Rectal smooth muscle tissue (tissue), 1 donor: ENCODE measurements around the gene SLC29A1.
"Not testable (repeated sequence)": the region's sequence is repeated elsewhere in the genome, so short reads cannot be mapped to it uniquely, and the experiment has no call there.

ENCODE experiments used
- H3K27ac ChIP-seq: one replicate; pipeline ENCODE4 v1.7.0; 2013; ENCODE audit warnings: low read depth, low read length, inconsistent platforms
- H3K27me3 ChIP-seq: one replicate; pipeline ENCODE4 v1.7.0; 2013; ENCODE audit warnings: low read length; ENCODE audit not compliant: control insufficient read depth, insufficient read depth
- H3K36me3 ChIP-seq: one replicate; pipeline ENCODE4 v1.7.0; 2013; ENCODE audit warnings: low read length; ENCODE audit not compliant: control insufficient read depth, insufficient read depth
- H3K4me1 ChIP-seq: one replicate; pipeline ENCODE4 v1.7.0; 2013; ENCODE audit warnings: low read length; ENCODE audit not compliant: control insufficient read depth, insufficient read depth
- H3K4me3 ChIP-seq: one replicate; pipeline ENCODE4 v1.7.0; 2013; ENCODE audit warnings: low read length
- H3K9ac ChIP-seq: one replicate; pipeline ENCODE4 v1.7.0; 2013; ENCODE audit warnings: low read length

Gene SLC29A1

GRCh38 chr6:44223319-44224028 is at the start of gene SLC29A1:
TSS of gene SLC29A1 (plus strand) at chr6:44223595. CDS start at chr6:44227314, 3,719 bp downstream.
- H3K27me3 ChIP-seq: no peaks in the 10 kb centered on the region
- peak within 1 kb of the TSS; percentile 75 for H3K4me3 ChIP-seq
- peak within 1 kb of the TSS; percentile 46 for H3K9ac ChIP-seq
- H3K4me1 ChIP-seq: peaks cover 57% of the 10 kb centered on the region
- peak within 1 kb of the TSS; percentile 84 for H3K27ac ChIP-seq
- no peaks in the 10 kb centered on the region for H3K36me3 ChIP-seq

DNA sequence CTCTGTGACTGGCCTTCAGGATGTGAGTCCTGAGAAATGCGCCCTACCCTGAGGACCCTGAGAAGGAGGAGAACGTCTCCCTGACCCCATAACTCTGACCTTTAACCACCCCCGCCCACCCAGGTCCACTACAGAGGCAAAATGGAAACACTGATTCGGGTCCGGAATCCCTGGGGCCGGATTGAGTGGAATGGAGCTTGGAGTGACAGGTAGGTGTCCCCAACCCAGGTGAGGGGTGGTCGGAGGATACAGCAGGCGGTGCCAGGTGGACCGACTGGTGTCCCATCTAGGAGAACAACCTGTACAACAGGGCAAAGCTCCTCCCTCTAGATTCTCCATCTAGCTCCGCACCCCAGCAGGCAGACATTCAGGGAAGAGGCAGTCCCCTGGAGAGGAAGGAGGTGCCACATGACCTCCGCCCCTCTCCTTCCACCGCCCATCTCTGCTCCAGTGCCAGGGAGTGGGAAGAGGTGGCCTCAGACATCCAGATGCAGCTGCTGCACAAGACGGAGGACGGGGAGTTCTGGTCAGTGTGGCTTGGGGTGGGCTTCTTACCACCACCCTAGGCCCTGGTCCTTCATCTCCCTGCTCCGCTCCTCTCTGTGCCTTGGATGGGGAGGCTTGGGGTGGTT is 47.1 kb upstream of the SLC29A1 start:
- no peaks in the 10 kb centered on the region for H3K27me3 ChIP-seq
- H3K36me3 ChIP-seq: no peaks in the 10 kb centered on the region
- H3K9ac ChIP-seq: no peak overlapping the region
- peaks cover 5% of the 10 kb centered on the region for H3K4me1 ChIP-seq
- no peak overlapping the region for H3K27ac ChIP-seq
- H3K4me3 ChIP-seq: no peak overlapping the region

GRCh38 chr6:44176762-44177509 is 46.5 kb upstream of the SLC29A1 start:
- no peaks in the 10 kb centered on the region for H3K27me3 ChIP-seq
- peaks cover 5% of the 10 kb centered on the region for H3K4me1 ChIP-seq
- H3K4me3 ChIP-seq: no peak overlapping the region
- H3K36me3 ChIP-seq: no peaks in the 10 kb centered on the region
- H3K27ac ChIP-seq: no peak overlapping the region
- no peak overlapping the region for H3K9ac ChIP-seq

DNA sequence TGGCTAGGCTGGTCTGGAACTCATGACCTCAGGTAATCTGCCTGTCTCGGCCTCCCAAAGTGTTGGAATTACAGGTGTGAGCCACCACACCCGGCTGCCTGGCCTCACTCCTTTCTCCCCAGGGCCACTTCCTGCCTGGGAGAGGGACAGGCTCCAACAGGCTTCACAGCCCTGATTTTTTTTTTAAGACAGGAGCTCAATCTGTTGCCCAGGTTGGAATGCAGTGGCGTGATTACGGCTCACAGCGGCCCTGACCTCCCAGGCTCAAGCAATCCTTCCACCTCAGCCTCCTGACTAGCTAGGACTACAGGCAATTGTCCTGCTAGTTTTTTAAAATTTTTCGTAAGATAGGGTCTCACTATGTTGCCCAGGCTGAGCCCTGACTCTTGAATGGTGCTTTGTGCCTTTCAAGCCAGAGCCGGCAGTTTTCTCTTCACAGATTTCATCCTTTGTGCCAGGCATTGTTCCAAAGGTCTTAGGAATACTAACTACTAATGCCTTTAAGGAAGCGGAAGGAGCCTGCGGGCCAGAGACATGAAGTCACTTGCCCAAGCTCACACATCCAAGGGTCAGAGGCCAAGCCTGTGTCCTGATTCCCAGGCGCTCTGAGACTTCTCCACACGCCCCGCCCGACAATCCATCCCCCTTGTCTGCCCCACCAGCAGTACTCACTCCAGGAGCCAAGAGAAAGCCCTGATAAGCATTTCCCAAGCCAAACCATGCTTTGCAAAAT is 45.5 kb upstream of the SLC29A1 start:
- H3K27ac ChIP-seq: no peak overlapping the region
- no peaks in the 10 kb centered on the region for H3K36me3 ChIP-seq
- H3K27me3 ChIP-seq: no peaks in the 10 kb centered on the region
- no peak overlapping the region for H3K9ac ChIP-seq
- peaks cover 1% of the 10 kb centered on the region for H3K4me1 ChIP-seq
- H3K4me3 ChIP-seq: no peak overlapping the region

DNA sequence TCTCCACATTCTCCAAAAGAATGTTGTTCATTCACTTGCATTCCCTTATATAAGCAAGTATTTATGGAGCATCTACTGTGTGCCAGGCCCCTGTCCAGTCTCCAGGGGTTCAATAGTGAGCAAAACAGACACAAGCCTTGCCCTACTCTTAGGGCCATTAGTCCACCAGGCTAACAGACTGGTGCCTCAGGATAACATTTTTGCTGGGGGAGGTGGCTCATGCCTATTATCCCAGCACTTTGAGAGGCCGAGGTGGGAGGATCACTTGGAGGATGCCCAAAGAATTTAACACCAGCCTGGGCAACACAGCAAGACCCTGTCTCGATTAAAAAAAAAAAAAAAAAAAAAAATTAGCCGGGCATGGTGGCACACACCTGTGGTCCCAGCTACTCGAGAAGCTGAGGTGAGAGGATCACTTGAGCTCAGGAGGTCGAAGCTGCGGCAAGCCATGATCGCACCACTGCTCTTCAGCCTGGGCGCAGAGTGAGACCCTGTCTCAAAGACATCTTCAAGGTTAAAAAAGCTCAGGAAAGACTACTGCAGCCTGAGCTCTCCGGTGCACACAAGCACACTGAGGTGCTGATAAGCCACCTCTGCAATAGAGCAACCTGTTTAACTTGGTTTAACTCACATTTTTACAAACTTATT is 44.8 kb upstream of the SLC29A1 start:
- Histone ChIP-seq H3K27me3 (no peaks in the 10 kb centered on the region), H3K27ac (no peak overlapping the region), H3K36me3 (no peaks in the 10 kb centered on the region), H3K9ac (no peak overlapping the region), H3K4me1 (no peaks in the 10 kb centered on the region), H3K4me3 (no peak overlapping the region)

GRCh38 chr6:44179072-44179536 is 44.3 kb upstream of the SLC29A1 start:
- Histone ChIP-seq H3K9ac (no peak overlapping the region), H3K36me3 (no peaks in the 10 kb centered on the region), H3K27me3 (no peaks in the 10 kb centered on the region), H3K4me3 (no peak overlapping the region), H3K4me1 (no peaks in the 10 kb centered on the region), H3K27ac (no peak overlapping the region)

DNA sequence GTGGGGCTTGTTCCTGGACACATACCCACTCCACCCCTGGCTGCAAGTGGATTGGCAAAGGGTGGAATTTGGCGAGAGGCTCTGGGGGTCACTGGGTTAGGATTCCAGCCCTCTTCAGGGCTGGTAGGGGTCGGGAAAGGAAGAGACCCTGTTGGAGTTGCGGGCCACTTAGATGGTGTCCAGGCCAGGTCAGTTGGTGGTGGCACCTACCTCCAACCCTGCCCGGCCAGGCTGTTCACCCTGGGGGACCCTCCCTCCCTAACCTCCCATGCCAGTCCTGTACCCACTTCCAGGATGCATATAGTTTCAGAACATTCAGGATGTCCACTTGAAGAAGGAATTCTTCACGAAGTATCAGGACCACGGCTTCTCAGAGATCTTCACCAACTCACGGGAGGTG is 43.7 kb upstream of the SLC29A1 start:
- no peaks in the 10 kb centered on the region for H3K36me3 ChIP-seq
- no peaks in the 10 kb centered on the region for H3K27me3 ChIP-seq
- H3K27ac ChIP-seq: no peak overlapping the region
- H3K9ac ChIP-seq: no peak overlapping the region
- H3K4me3 ChIP-seq: no peak overlapping the region
- no peaks in the 10 kb centered on the region for H3K4me1 ChIP-seq

- Histone ChIP-seq H3K27me3 (no peaks in the 10 kb centered on the region), H3K4me3 (no peak overlapping the region), H3K27ac (no peak overlapping the region), H3K36me3 (no peaks in the 10 kb centered on the region), H3K9ac (no peak overlapping the region), H3K4me1 (no peaks in the 10 kb centered on the region)
These were observed 43.0 kb upstream of the SLC29A1 start for GRCh38 chr6:44180406-44180805.

GRCh38 chr6:44180886-44181285 is 42.5 kb upstream of the SLC29A1 start:
- Histone ChIP-seq H3K4me3 (no peak overlapping the region), H3K9ac (no peak overlapping the region), H3K27ac (no peak overlapping the region), H3K4me1 (no peaks in the 10 kb centered on the region), H3K36me3 (no peaks in the 10 kb centered on the region), H3K27me3 (no peaks in the 10 kb centered on the region)

GRCh38 chr6:44181784-44182183 is 41.6 kb upstream of the SLC29A1 start:
- not testable (repeated sequence) for H3K36me3 ChIP-seq, H3K9ac ChIP-seq, H3K27me3 ChIP-seq, H3K4me3 ChIP-seq, H3K27ac ChIP-seq, H3K4me1 ChIP-seq

DNA sequence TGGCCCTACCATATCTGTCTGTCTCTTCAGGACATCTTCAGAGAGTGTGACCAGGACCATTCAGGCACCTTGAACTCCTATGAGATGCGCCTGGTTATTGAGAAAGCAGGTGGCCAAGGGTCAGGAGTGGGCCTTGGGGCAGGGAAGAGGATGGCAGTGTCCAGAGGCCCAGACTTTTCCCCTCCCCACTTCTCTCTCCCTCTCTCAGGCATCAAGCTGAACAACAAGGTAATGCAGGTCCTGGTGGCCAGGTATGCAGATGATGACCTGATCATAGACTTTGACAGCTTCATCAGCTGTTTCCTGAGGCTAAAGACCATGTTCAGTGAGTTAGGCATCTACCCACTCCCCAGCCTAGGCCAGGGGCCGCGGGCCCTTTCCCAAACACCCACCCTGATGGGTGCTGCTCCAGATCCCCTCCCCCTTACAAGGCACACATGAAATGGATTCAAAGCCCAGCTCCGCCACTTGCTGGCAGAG is 40.4 kb upstream of the SLC29A1 start:
- Histone ChIP-seq H3K27me3 (no peaks in the 10 kb centered on the region), H3K4me3 (no peak overlapping the region), H3K4me1 (no peaks in the 10 kb centered on the region), H3K9ac (no peak overlapping the region), H3K27ac (no peak overlapping the region), H3K36me3 (no peaks in the 10 kb centered on the region)
